A673 (cell line): ENCODE measurements around the gene KDM4D.

ENCODE experiments used
- EZH2 ChIP-seq: fragments of 200-600 bp; sonication (generic); IDR thresholded peaks from 2 replicates; pipeline ENCODE4 v1.6.1; 2017; ENCODE audit warnings: borderline replicate concordance, low read depth, mild to moderate bottlenecking, mixed read lengths, antibody characterized with exemption, low read length; ENCODE audit not compliant: poor library complexity, severe bottlenecking
- TF ChIP-seq, protein P1 (sequence below): fragments of 300-800, 200-600 bp; sonication (generic); conservative IDR thresholded peaks from 2 replicates; pipeline ENCODE4 v1.5.1; 2017; ENCODE audit warnings: low read depth, mild to moderate bottlenecking, antibody characterized with exemption, low read length, moderate library complexity, mixed read lengths

GRCh38 chr11:94928117-94928990 lies 45.2 kb upstream of the KDM4D start:
- TF ChIP-seq, protein P1, sequence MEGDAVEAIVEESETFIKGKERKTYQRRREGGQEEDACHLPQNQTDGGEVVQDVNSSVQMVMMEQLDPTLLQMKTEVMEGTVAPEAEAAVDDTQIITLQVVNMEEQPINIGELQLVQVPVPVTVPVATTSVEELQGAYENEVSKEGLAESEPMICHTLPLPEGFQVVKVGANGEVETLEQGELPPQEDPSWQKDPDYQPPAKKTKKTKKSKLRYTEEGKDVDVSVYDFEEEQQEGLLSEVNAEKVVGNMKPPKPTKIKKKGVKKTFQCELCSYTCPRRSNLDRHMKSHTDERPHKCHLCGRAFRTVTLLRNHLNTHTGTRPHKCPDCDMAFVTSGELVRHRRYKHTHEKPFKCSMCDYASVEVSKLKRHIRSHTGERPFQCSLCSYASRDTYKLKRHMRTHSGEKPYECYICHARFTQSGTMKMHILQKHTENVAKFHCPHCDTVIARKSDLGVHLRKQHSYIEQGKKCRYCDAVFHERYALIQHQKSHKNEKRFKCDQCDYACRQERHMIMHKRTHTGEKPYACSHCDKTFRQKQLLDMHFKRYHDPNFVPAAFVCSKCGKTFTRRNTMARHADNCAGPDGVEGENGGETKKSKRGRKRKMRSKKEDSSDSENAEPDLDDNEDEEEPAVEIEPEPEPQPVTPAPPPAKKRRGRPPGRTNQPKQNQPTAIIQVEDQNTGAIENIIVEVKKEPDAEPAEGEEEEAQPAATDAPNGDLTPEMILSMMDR = no peak
- TF ChIP-seq EZH2 = no peak
